BE2C (cell line): Measurements from ENCODE around the gene PNPLA7.
"Not testable (repeated sequence)": the region's sequence is repeated elsewhere in the genome, so short reads cannot be mapped to it uniquely, and the experiment has no call there.

ENCODE experiments used
- DNase-seq: peaks from one replicate; pipeline ENCODE4 v3.0.0-alpha.2; 2020
- H3K27me3 ChIP-seq: fragments of 250-450 bp; sonication (Bioruptor Pico); 2 replicates; pipeline ENCODE4 v1.5.1; 2020; ENCODE audit warnings: mild to moderate bottlenecking
- H3K36me3 ChIP-seq: fragments of 250-450 bp; sonication (Bioruptor Pico); 2 replicates; pipeline ENCODE4 v1.5.1; 2020; ENCODE audit warnings: mild to moderate bottlenecking
- H3K4me1 ChIP-seq: fragments of 250-450 bp; sonication (Bioruptor Pico); 2 replicates; pipeline ENCODE4 v1.5.1; 2020
- H3K4me3 ChIP-seq: 2 replicates; pipeline ENCODE4 v1.5.1; 2011; ENCODE audit warnings: low read depth, low read length
- H3K9me3 ChIP-seq: fragments of 250-450 bp; sonication (Bioruptor Pico); 2 replicates; pipeline ENCODE4 v1.5.1; 2020
- CTCF ChIP-seq: IDR thresholded peaks from 2 replicates; pipeline ENCODE4 v1.5.1; 2012; ENCODE audit warnings: mild to moderate bottlenecking, low read depth, low read length

Gene PNPLA7

GRCh38 chr9:137511758-137512463, 38.3 kb downstream of the PNPLA7 start:
- H3K4me1 ChIP-seq: no peaks in the 10 kb centered on the region
- H3K9me3 ChIP-seq: no peaks in the 10 kb centered on the region
- H3K27me3 ChIP-seq: no peaks in the 10 kb centered on the region
- no peaks in the 10 kb centered on the region for H3K36me3 ChIP-seq
- DNase-seq: no peak
- no peak for TF ChIP-seq CTCF
- no peak overlapping the region for H3K4me3 ChIP-seq

GRCh38 chr9:137511126-137511525, 39.1 kb downstream of the PNPLA7 start:
- H3K4me1 ChIP-seq, H3K9me3 ChIP-seq, H3K36me3 ChIP-seq, H3K27me3 ChIP-seq, DNase-seq, H3K4me3 ChIP-seq: not testable (repeated sequence)

GRCh38 chr9:137509198-137509597, 41.0 kb downstream of the PNPLA7 start:
- Histone ChIP-seq H3K36me3 (no peaks in the 10 kb centered on the region), H3K4me3 (no peak overlapping the region), H3K4me1 (no peaks in the 10 kb centered on the region), H3K9me3 (no peaks in the 10 kb centered on the region), H3K27me3 (no peaks in the 10 kb centered on the region)
- no peak for TF ChIP-seq CTCF
- DNase-seq: no peak

- no peak for DNase-seq
- TF ChIP-seq CTCF: no peak
- H3K9me3 ChIP-seq: no peaks in the 10 kb centered on the region
- no peaks in the 10 kb centered on the region for H3K27me3 ChIP-seq
- H3K4me1 ChIP-seq: no peaks in the 10 kb centered on the region
- no peaks in the 10 kb centered on the region for H3K36me3 ChIP-seq
- H3K4me3 ChIP-seq: no peak overlapping the region
These were observed 43.5 kb downstream of the PNPLA7 start for GRCh38 chr9:137506702-137507171.

- Histone ChIP-seq H3K4me3 (no peak overlapping the region), H3K27me3 (no peaks in the 10 kb centered on the region), H3K4me1 (no peaks in the 10 kb centered on the region), H3K36me3 (no peaks in the 10 kb centered on the region), H3K9me3 (no peaks in the 10 kb centered on the region)
- TF ChIP-seq CTCF: no peak
- DNase-seq: no peak
These were observed 43.9 kb downstream of the PNPLA7 start for GRCh38 chr9:137506274-137506673.

GRCh38 chr9:137505421-137506140, 44.6 kb downstream of the PNPLA7 start:
- H3K36me3 ChIP-seq: no peaks in the 10 kb centered on the region
- no peaks in the 10 kb centered on the region for H3K9me3 ChIP-seq
- H3K27me3 ChIP-seq: no peaks in the 10 kb centered on the region
- TF ChIP-seq CTCF: no peak
- no peak overlapping the region for H3K4me3 ChIP-seq
- H3K4me1 ChIP-seq: no peaks in the 10 kb centered on the region
- DNase-seq: no peak
